HepG2 (cell line): Measurements from ENCODE around the gene ULK4. TPM values are rescaled to one million over a fixed set of nuclear protein-coding genes. Genes with fewer than 3 reads are reported as not detected.

Experiments used
- ATAC-seq: fragments of 200-7000 bp; cut with Tn5 transposase; 3 replicates; pipeline ENCODE4 v1.9.1; 2020; ENCODE audit warnings: mild to moderate bottlenecking, moderate library complexity
- BruUV-seq: library from RNA; stranded (reverse); fragments of 400-500 nt; replicated peaks from 2 replicates; lab custom pipeline; 2021; lab: Mats Ljungman, UMichigan
- CTCF ChIA-PET: fragments of 300-600 bp; formaldehyde crosslinking; extraction: SDS; loops from one replicate; lab custom pipeline; 2021; ENCODE audit warnings: low total read pairs, inconsistent platforms, low intra/inter-chr PET ratio; lab: Yijun Ruan, JAX
- POLR2A ChIA-PET: fragments of 350-600 bp; sonication (Branson Sonifier 250); formaldehyde crosslinking; loops from one replicate; lab custom pipeline; 2020; ENCODE audit warnings: antibody characterized with exemption, inconsistent platforms; lab: Yijun Ruan, JAX
- DNase-seq: peaks from one replicate; pipeline ENCODE4 v3.0.0-alpha.2; 2015; ENCODE audit warnings: low spot score
- FAIRE-seq: peaks from 3 replicates; lab custom pipeline; 2011; peaks lifted over from hg19 to GRCh38; lab: Jason Lieb, UNC
- H2AFZ ChIP-seq: one replicate; pipeline ENCODE4 v1.6.1; 2011; ENCODE audit warnings: low read length, inconsistent platforms
- H3K27ac ChIP-seq: fragments of 300-600 bp; 3 replicates; pipeline ENCODE4 v1.8.0; 2011; ENCODE audit warnings: mixed run types, mild to moderate bottlenecking, mixed read lengths, low read length, inconsistent platforms; ENCODE audit not compliant: insufficient read depth; ENCODE audit errors: extremely low read length
- H3K27me3 ChIP-seq, 2 experiments: fragments of 200-600 bp in 1 of 2; 2 replicates in 1 of 2; 3 replicates in 1 of 2; pipeline versions ENCODE4 v1.6.0 to v1.8.0; 2011; ENCODE audit warnings: low read length in 2 of 2, mild to moderate bottlenecking in 2 of 2, moderate library complexity in 2 of 2, inconsistent platforms in 1 of 2; ENCODE audit not compliant: insufficient read depth in 2 of 2, control insufficient read depth in 1 of 2
- H3K36me3 ChIP-seq, 2 experiments: fragments of 200-600 bp in 1 of 2; replicated peaks in 1 of 2; 2 replicates in 1 of 2; 3 replicates in 1 of 2; pipeline versions ENCODE4 v1.5.1 to v1.8.0; 2011; ENCODE audit warnings: low read length in 2 of 2, inconsistent platforms in 1 of 2; ENCODE audit not compliant: insufficient read depth in 2 of 2, control insufficient read depth in 1 of 2
- H3K4me1 ChIP-seq: 2 replicates; pipeline ENCODE4 v1.5.1; 2012; ENCODE audit warnings: low read length, inconsistent platforms; ENCODE audit not compliant: insufficient read depth
- H3K4me2 ChIP-seq: 2 replicates; pipeline ENCODE4 v1.6.0; 2011; ENCODE audit warnings: low read depth, low read length, inconsistent platforms
- H3K4me3 ChIP-seq, 3 experiments: fragments of 200-600 bp in 1 of 3; sonication (generic), shearing (Covaris generic) in 1 of 3; replicated peaks in 1 of 3; 2 replicates each; pipeline ENCODE4 v1.5.1; 2011 to 2016; ENCODE audit warnings: low read length in 3 of 3, inconsistent platforms in 2 of 3, low read depth in 2 of 3, mild to moderate bottlenecking in 2 of 3, control low read depth in 1 of 3, mixed read lengths in 1 of 3; ENCODE audit not compliant: insufficient read depth in 1 of 3
- H3K79me2 ChIP-seq: one replicate; pipeline ENCODE4 v1.6.1; 2011; ENCODE audit warnings: low read length, inconsistent platforms; ENCODE audit not compliant: insufficient read depth
- H3K9ac ChIP-seq: 2 replicates; pipeline ENCODE4 v1.6.0; 2011; ENCODE audit warnings: mild to moderate bottlenecking, low read depth, low read length, inconsistent platforms; ENCODE audit not compliant: insufficient read depth
- H3K9me3 ChIP-seq: 2 replicates; pipeline ENCODE4 v1.5.1; 2012; ENCODE audit warnings: mild to moderate bottlenecking, low read length
- H4K20me1 ChIP-seq: 2 replicates; pipeline ENCODE4 v1.6.0; 2011; ENCODE audit warnings: inconsistent platforms, mild to moderate bottlenecking, low read length, moderate library complexity; ENCODE audit not compliant: insufficient read depth
- BRCA1 ChIP-seq: sonication (generic); formaldehyde crosslinking; IDR thresholded peaks from 2 replicates; pipeline ENCODE4 v1.4.0; 2020; ENCODE audit warnings: missing genetic modification reagents
- FOXJ3 ChIP-seq: sonication (generic); formaldehyde crosslinking; IDR thresholded peaks from 2 replicates; pipeline ENCODE4 v1.4.0; 2020; ENCODE audit warnings: missing genetic modification reagents, mild to moderate bottlenecking, borderline replicate concordance
- GABPA ChIP-seq, 2 experiments: IDR thresholded peaks; 2 replicates each; pipeline ENCODE4 v1.6.1; 2011 to 2016; ENCODE audit warnings: low read depth in 2 of 2, low read length in 1 of 2, missing biosample characterization in 1 of 2, missing genetic modification characterization in 1 of 2
- HINFP ChIP-seq: sonication (generic); formaldehyde crosslinking; IDR thresholded peaks from 2 replicates; pipeline ENCODE4 v1.4.0; 2020; ENCODE audit warnings: low read depth, mild to moderate bottlenecking, missing genetic modification reagents
- HNF4G ChIP-seq, 2 experiments: sonication (generic) in 1 of 2; formaldehyde crosslinking in 1 of 2; IDR thresholded peaks; 2 replicates each; pipeline versions ENCODE4 v1.4.0 to v1.6.1; 2011 to 2020; ENCODE audit warnings: borderline replicate concordance in 2 of 2, low read depth in 2 of 2, mild to moderate bottlenecking in 2 of 2, low read length in 1 of 2, missing genetic modification reagents in 1 of 2, moderate library complexity in 1 of 2
- MAFK ChIP-seq, 2 experiments: IDR thresholded peaks in 1 of 2; conservative IDR thresholded peaks in 1 of 2; 2 replicates each; pipeline ENCODE4 v1.6.1; 2011; ENCODE audit warnings: improper control_type of control experiment in 2 of 2, low read length in 2 of 2
- PAX8 ChIP-seq: sonication (generic); formaldehyde crosslinking; IDR thresholded peaks from 2 replicates; pipeline ENCODE4 v1.8.0; 2022; ENCODE audit warnings: mild to moderate bottlenecking, missing genetic modification reagents, borderline replicate concordance
- RFXAP ChIP-seq: sonication (generic); formaldehyde crosslinking; IDR thresholded peaks from 2 replicates; pipeline ENCODE4 v1.4.0; 2020; ENCODE audit warnings: missing genetic modification reagents, borderline replicate concordance
- SATB2 ChIP-seq: sonication (generic); formaldehyde crosslinking; IDR thresholded peaks from 2 replicates; pipeline ENCODE4 v1.5.0; 2020; ENCODE audit warnings: missing genetic modification reagents
- SMAD9 ChIP-seq: sonication (generic); formaldehyde crosslinking; IDR thresholded peaks from 2 replicates; pipeline ENCODE4 v1.5.1; 2020; ENCODE audit warnings: mild to moderate bottlenecking, missing genetic modification reagents
- ZNF138 ChIP-seq: sonication (generic); formaldehyde crosslinking; IDR thresholded peaks from 2 replicates; pipeline ENCODE4 v1.5.0; 2020; ENCODE audit warnings: mild to moderate bottlenecking, low read depth, missing genetic modification reagents
- ZNF225 ChIP-seq: sonication (generic); formaldehyde crosslinking; IDR thresholded peaks from 2 replicates; pipeline ENCODE4 v1.4.0; 2020; ENCODE audit warnings: mild to moderate bottlenecking, missing genetic modification reagents
- ZNF615 ChIP-seq: sonication (generic); formaldehyde crosslinking; IDR thresholded peaks from 2 replicates; pipeline ENCODE4 v1.5.0; 2020; ENCODE audit warnings: mild to moderate bottlenecking, missing genetic modification reagents, borderline replicate concordance
- ZNF782 ChIP-seq: sonication (generic); formaldehyde crosslinking; IDR thresholded peaks from 2 replicates; pipeline ENCODE4 v1.4.0; 2020; ENCODE audit warnings: missing genetic modification reagents, mild to moderate bottlenecking, borderline replicate concordance
- ZSCAN25 ChIP-seq: sonication (generic); formaldehyde crosslinking; IDR thresholded peaks from 2 replicates; pipeline ENCODE4 v1.8.0; 2022; ENCODE audit warnings: mild to moderate bottlenecking, missing genetic modification reagents
- WGBS: methylation state at CpG from one replicate; pipeline ENCODE4 v1.1.6; 2017; ENCODE audit warnings: low lambda C conversion rate; 5-methylcytosine and 5-hydroxymethylcytosine counted together
- in situ Hi-C: cut with HindIII; loops from 2 replicates; pipeline ENCODE4 v1.10.0; 2017; ENCODE audit warnings: low pct_unique_long_range_greater_than_20kb; ENCODE audit not compliant: extremely low pct_ligation_motif_present
- intact Hi-C: fragments of 100-400 bp; cut with micrococcal nuclease; formaldehyde crosslinking; loops from one replicate; pipeline ENCODE4 v1.10.0; 2022; ENCODE audit not compliant: unreplicated experiment
- polyA plus RNA-seq, 8 experiments: library from polyadenylated mRNA; depleted of rRNA in 3 of 8; stranded (reverse) in 7 of 8; unstranded in 1 of 8; fragments of >200 nt; fragmentation: Illumina TruSeq in 4 of 8; extraction: Trizol in 4 of 8; gene quantifications; 2 replicates each; pipeline versions ENCODE4 v1.2.1 to v1.2.3, GENCODE V29; 2011 to 2016; ENCODE audit warnings: low read depth in 4 of 8, missing spikeins in 1 of 8, mixed read lengths in 1 of 8; ENCODE audit not compliant: insufficient read depth in 1 of 8
- total RNA-seq, 5 experiments: library from RNA; depleted of rRNA; stranded (reverse); fragments of >200 nt; fragmentation: Illumina TruSeq; extraction: Trizol; gene quantifications; 2 replicates each; pipeline ENCODE4 v1.2.3, GENCODE V29; 2016; ENCODE audit warnings: low read depth in 1 of 5
- TF ChIP-seq, protein P1 (sequence below): sonication (generic); formaldehyde crosslinking; IDR thresholded peaks from 2 replicates; pipeline ENCODE4 v1.8.0; 2022; ENCODE audit warnings: mild to moderate bottlenecking, missing genetic modification reagents, borderline replicate concordance
- TF ChIP-seq, protein P2 (sequence below): sonication (generic); formaldehyde crosslinking; IDR thresholded peaks from 2 replicates; pipeline ENCODE4 v1.9.0; 2021; ENCODE audit warnings: missing genetic modification reagents, borderline replicate concordance
- TF ChIP-seq, protein P3 (sequence below): IDR thresholded peaks from 2 replicates; pipeline ENCODE4 v1.6.1; 2016; ENCODE audit warnings: mild to moderate bottlenecking

ULK4 gene
- total and polyA plus RNA-seq, 2 of the 13 experiments (the other 11 are each of a cell fraction or from before 2014, with no cell fraction given) = 6.7 to 11.8 TPM

DNA sequence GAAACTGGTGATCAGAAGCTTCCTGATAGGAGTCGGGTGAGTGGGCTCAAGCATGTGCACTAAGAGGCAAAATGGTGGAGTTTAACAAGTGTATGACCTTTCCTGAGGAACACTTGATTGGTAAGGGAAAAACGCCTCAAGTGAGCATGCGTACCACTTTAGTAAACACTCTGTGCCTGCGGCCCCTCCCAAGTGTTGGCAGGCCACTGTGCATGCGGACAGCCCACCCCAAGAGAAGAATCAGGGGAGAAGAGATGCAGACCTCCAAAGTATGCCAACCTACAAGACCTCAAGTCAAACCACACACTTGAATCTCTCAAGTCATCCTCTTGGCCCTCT lies 640.3 kb downstream of the ULK4 start:
- Histone ChIP-seq H3K79me2 (no peaks in the 10 kb centered on the region), H3K4me1 (peaks cover 14% of the 10 kb centered on the region), H3K4me3 (no peak overlapping the region), H3K27me3 (no peaks in the 10 kb centered on the region), H3K27ac (no peak overlapping the region), H3K4me2 (no peak overlapping the region), H2AFZ (no peak overlapping the region), H4K20me1 (no peaks in the 10 kb centered on the region), H3K9ac (no peak overlapping the region), H3K36me3 (no peaks in the 10 kb centered on the region), H3K9me3 (no peaks in the 10 kb centered on the region)
- ChIA-PET CTCF (no interaction called here), POLR2A (no interaction called here)
- DNase-seq = no peak
- intact Hi-C loops = no loop called here
- BruUV-seq = no TSS peak
- no peak for ATAC-seq
- in situ Hi-C loops = no loop called here
- no peak for FAIRE-seq
- WGBS = 100% methylated on average over 5 of the region's 5 CpGs
- TF ChIP-seq HINFP (no peak), ZNF782 (CRISPR knock-in tag) (no peak), ZNF225 (CRISPR knock-in tag) (no peak), ZNF615 (CRISPR knock-in tag) (no peak), SMAD9 (CRISPR knock-in tag) (no peak), GABPA (IDR thresholded peaks at IDR 0.05; ENCODE audit: low read depth, low read length) (no peak), GABPA (CRISPR knock-in tag; IDR thresholded peaks at IDR 0.05; ENCODE audit: low read depth) (no peak), ZNF138 (CRISPR knock-in tag) (no peak), HNF4G (IDR thresholded peaks at IDR 0.05; ENCODE audit: borderline replicate concordance, low read depth, low read length) (no peak), HNF4G (CRISPR knock-in tag; IDR thresholded peaks at IDR 0.05; ENCODE audit: borderline replicate concordance, low read depth) (no peak), SATB2 (CRISPR knock-in tag) (no peak), FOXJ3 (CRISPR knock-in tag) (no peak), MAFK (conservative IDR thresholded peaks at IDR 0.05 in 1 of 2, IDR thresholded peaks at IDR 0.05 in 1 of 2; ENCODE audit: low read length in 2 of 2) (no peak), PAX8 (CRISPR knock-in tag) (no peak), ZSCAN25 (CRISPR knock-in tag) (no peak), RFXAP (CRISPR knock-in tag) (no peak), BRCA1 (CRISPR knock-in tag) (no peak)
- TF ChIP-seq, protein P1, sequence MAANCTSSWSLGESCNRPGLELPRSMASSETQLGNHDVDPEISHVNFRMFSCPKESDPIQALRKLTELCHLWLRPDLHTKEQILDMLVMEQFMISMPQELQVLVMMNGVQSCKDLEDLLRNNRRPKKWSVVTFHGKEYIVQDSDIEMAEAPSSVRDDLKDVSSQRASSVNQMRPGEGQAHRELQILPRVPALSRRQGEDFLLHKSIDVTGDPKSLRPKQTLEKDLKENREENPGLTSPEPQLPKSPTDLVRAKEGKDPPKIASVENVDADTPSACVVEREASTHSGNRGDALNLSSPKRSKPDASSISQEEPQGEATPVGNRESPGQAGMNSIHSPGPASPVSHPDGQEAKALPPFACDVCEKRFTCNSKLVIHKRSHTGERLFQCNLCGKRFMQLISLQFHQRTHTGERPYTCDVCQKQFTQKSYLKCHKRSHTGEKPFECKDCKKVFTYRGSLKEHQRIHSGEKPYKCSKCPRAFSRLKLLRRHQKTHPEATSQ (CRISPR knock-in tag) = no peak
- TF ChIP-seq, protein P2, sequence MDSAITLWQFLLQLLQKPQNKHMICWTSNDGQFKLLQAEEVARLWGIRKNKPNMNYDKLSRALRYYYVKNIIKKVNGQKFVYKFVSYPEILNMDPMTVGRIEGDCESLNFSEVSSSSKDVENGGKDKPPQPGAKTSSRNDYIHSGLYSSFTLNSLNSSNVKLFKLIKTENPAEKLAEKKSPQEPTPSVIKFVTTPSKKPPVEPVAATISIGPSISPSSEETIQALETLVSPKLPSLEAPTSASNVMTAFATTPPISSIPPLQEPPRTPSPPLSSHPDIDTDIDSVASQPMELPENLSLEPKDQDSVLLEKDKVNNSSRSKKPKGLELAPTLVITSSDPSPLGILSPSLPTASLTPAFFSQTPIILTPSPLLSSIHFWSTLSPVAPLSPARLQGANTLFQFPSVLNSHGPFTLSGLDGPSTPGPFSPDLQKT = no peak
- TF ChIP-seq, protein P3, sequence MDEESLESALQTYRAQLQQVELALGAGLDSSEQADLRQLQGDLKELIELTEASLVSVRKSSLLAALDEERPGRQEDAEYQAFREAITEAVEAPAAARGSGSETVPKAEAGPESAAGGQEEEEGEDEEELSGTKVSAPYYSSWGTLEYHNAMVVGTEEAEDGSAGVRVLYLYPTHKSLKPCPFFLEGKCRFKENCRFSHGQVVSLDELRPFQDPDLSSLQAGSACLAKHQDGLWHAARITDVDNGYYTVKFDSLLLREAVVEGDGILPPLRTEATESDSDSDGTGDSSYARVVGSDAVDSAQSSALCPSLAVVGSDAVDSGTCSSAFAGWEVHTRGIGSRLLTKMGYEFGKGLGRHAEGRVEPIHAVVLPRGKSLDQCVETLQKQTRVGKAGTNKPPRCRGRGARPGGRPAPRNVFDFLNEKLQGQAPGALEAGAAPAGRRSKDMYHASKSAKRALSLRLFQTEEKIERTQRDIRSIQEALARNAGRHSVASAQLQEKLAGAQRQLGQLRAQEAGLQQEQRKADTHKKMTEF = no peak
